WTC11 (cell line): ENCODE results near the gene ANO10. TPM values are rescaled to one million over a fixed set of nuclear protein-coding genes. Genes with fewer than 3 reads are reported as not detected.
A peak's percentile ranks its signal among the peaks of the same experiment; 100 is the strongest.

Source experiments
- ATAC-seq: fragments of 200-7000 bp; cut with Tn5 transposase; 2 replicates; pipeline ENCODE4 v1.10.0; 2021; ENCODE audit warnings: mild to moderate bottlenecking, moderate library complexity
- CTCF ChIA-PET: fragments of 300-600 bp; sonication (Branson Sonifier 250); formaldehyde crosslinking; loops from one replicate; lab custom pipeline; 2021; ENCODE audit warnings: antibody characterized with exemption; lab: Charles Lee
- POLR2A ChIA-PET: fragments of 350-600 bp; sonication (Branson Sonifier 250); formaldehyde crosslinking; loops from one replicate; lab custom pipeline; 2021; ENCODE audit warnings: antibody characterized with exemption; lab: Charles Lee
- DNase-seq: peaks from one replicate; pipeline ENCODE4 v3.0.0; 2021; ENCODE audit warnings: low spot score
- H3K27ac Mint-ChIP-seq: 2 replicates; pipeline ENCODE4 v1.8.0; 2021; ENCODE audit warnings: mixed read lengths
- H3K27me3 Mint-ChIP-seq: 2 replicates; pipeline ENCODE4 v1.8.0; 2021; ENCODE audit warnings: low read depth, mild to moderate bottlenecking, moderate library complexity, mixed read lengths
- H3K36me3 Mint-ChIP-seq: 2 replicates; pipeline ENCODE4 v1.8.0; 2021; ENCODE audit warnings: mixed read lengths
- H3K4me1 Mint-ChIP-seq: 2 replicates; pipeline ENCODE4 v1.8.0; 2022; ENCODE audit warnings: mixed read lengths
- H3K4me3 Mint-ChIP-seq: 2 replicates; pipeline ENCODE4 v1.8.0; 2021; ENCODE audit warnings: mild to moderate bottlenecking, moderate library complexity, mixed read lengths
- H3K9me3 Mint-ChIP-seq: 2 replicates; pipeline ENCODE4 v1.8.0; 2021; ENCODE audit warnings: mixed read lengths
- AFF4 ChIP-seq: sonication (generic); formaldehyde crosslinking; IDR thresholded peaks from 2 replicates; pipeline ENCODE4 v1.8.1; 2023; ENCODE audit warnings: mild to moderate bottlenecking, missing genetic modification reagents, borderline replicate concordance
- CREM ChIP-seq: sonication (generic); formaldehyde crosslinking; IDR thresholded peaks from 2 replicates; pipeline ENCODE4 v1.8.1; 2022; ENCODE audit warnings: mild to moderate bottlenecking, missing genetic modification reagents, moderate library complexity
- FOXJ3 ChIP-seq: sonication (generic); formaldehyde crosslinking; IDR thresholded peaks from 2 replicates; pipeline ENCODE4 v1.9.0; 2021; ENCODE audit warnings: missing genetic modification reagents, mild to moderate bottlenecking, borderline replicate concordance
- IRF1 ChIP-seq: sonication (generic); formaldehyde crosslinking; IDR thresholded peaks from 2 replicates; pipeline ENCODE4 v1.8.0; 2023; ENCODE audit warnings: missing genetic modification reagents
- IRF2 ChIP-seq: sonication (generic); formaldehyde crosslinking; IDR thresholded peaks from 2 replicates; pipeline ENCODE4 v1.8.0; 2022; ENCODE audit warnings: low read depth, missing genetic modification reagents, borderline replicate concordance
- MXD4 ChIP-seq: fragments of 250-450 bp; sonication (Bioruptor Pico); IDR thresholded peaks from 2 replicates; pipeline ENCODE4 v1.8.0; 2021; ENCODE audit warnings: mild to moderate bottlenecking, moderate library complexity, borderline replicate concordance
- NFATC4 ChIP-seq: fragments of 250-450 bp; sonication (Bioruptor Pico); IDR thresholded peaks from 2 replicates; pipeline ENCODE4 v1.9.0; 2021; ENCODE audit warnings: mild to moderate bottlenecking
- NFYB ChIP-seq: sonication (generic); formaldehyde crosslinking; conservative IDR thresholded peaks from 2 replicates; pipeline ENCODE4 v1.8.0; 2022; ENCODE audit warnings: low read depth, missing genetic modification reagents
- NR1H2 ChIP-seq: sonication (generic); formaldehyde crosslinking; IDR thresholded peaks from 2 replicates; pipeline ENCODE4 v1.9.0; 2021; ENCODE audit warnings: mild to moderate bottlenecking, moderate library complexity, missing genetic modification reagents
- NR3C1 ChIP-seq: sonication (generic); formaldehyde crosslinking; conservative IDR thresholded peaks from 2 replicates; pipeline ENCODE4 v1.8.1; 2023; ENCODE audit warnings: low read depth, mild to moderate bottlenecking, missing genetic modification reagents
- PRDM15 ChIP-seq: sonication (generic); formaldehyde crosslinking; IDR thresholded peaks from 2 replicates; pipeline ENCODE4 v1.8.0; 2022; ENCODE audit warnings: missing genetic modification reagents
- PREB ChIP-seq: sonication (generic); formaldehyde crosslinking; IDR thresholded peaks from 2 replicates; pipeline ENCODE4 v1.8.1; 2022; ENCODE audit warnings: mild to moderate bottlenecking, missing genetic modification reagents, moderate library complexity, borderline replicate concordance
- RELA ChIP-seq: sonication (generic); formaldehyde crosslinking; IDR thresholded peaks from 2 replicates; pipeline ENCODE4 v1.8.1; 2022; ENCODE audit warnings: missing genetic modification reagents, mild to moderate bottlenecking, borderline replicate concordance
- SP1 ChIP-seq: sonication (generic); formaldehyde crosslinking; conservative IDR thresholded peaks from 2 replicates; pipeline ENCODE4 v1.8.1; 2022; ENCODE audit warnings: missing genetic modification reagents
- TCF7 ChIP-seq: sonication (generic); formaldehyde crosslinking; IDR thresholded peaks from 2 replicates; pipeline ENCODE4 v1.8.0; 2022; ENCODE audit warnings: mild to moderate bottlenecking, low read depth, missing genetic modification reagents, moderate library complexity
- ZMAT4 ChIP-seq: fragments of 250-450 bp; sonication (Bioruptor Pico); IDR thresholded peaks from 2 replicates; pipeline ENCODE4 v1.9.0; 2021; ENCODE audit warnings: mild to moderate bottlenecking
- ZNF232 ChIP-seq: sonication (generic); formaldehyde crosslinking; IDR thresholded peaks from 2 replicates; pipeline ENCODE4 v1.8.0; 2022; ENCODE audit warnings: mild to moderate bottlenecking, missing genetic modification reagents
- ZNF263 ChIP-seq: sonication (generic); formaldehyde crosslinking; IDR thresholded peaks from 2 replicates; pipeline ENCODE4 v1.8.1; 2022; ENCODE audit warnings: low read depth, mild to moderate bottlenecking, moderate library complexity, missing genetic modification reagents
- ZNF396 ChIP-seq: fragments of 250-450 bp; sonication (Bioruptor Pico); IDR thresholded peaks from 2 replicates; pipeline ENCODE4 v1.8.0; 2021; ENCODE audit warnings: mild to moderate bottlenecking, moderate library complexity, borderline replicate concordance
- ZNF671 ChIP-seq: fragments of 250-450 bp; sonication (Bioruptor Pico); IDR thresholded peaks from 2 replicates; pipeline ENCODE4 v1.8.0; 2021; ENCODE audit warnings: mild to moderate bottlenecking
- total RNA-seq: library from RNA; stranded (reverse); gene quantifications from 3 replicates; pipeline ENCODE4 v1.2.3, GENCODE V29; 2021
- TF ChIP-seq, protein P1 (sequence below): sonication (generic); formaldehyde crosslinking; conservative IDR thresholded peaks from 2 replicates; pipeline ENCODE4 v1.8.1; 2022; ENCODE audit warnings: mild to moderate bottlenecking, missing genetic modification reagents
- TF ChIP-seq, protein P2 (sequence below): sonication (generic); formaldehyde crosslinking; IDR thresholded peaks from 2 replicates; pipeline ENCODE4 v1.8.0; 2022; ENCODE audit warnings: mild to moderate bottlenecking, missing genetic modification reagents

Gene ANO10
- total RNA-seq, 1 experiment from 2014 or later = 35.1 TPM

GRCh38 chr3:43618142-43618541 is 3.7 kb downstream of the ANO10 start:
- DNase-seq = no peak
- POLR2A ChIA-PET = no interaction called here
- H3K4me1 Mint-ChIP-seq = peaks cover 21% of the 10 kb centered on the region
- no peak for ATAC-seq
- no peaks in the 10 kb centered on the region for H3K27me3 Mint-ChIP-seq
- CTCF ChIA-PET = no interaction called here
- H3K4me3 Mint-ChIP-seq = no peak overlapping the region
- no peaks in the 10 kb centered on the region for H3K36me3 Mint-ChIP-seq
- H3K27ac Mint-ChIP-seq = peak overlapping the region; percentile 52; the same call in 1 of the 2 replicates
- TF ChIP-seq, protein P1, sequence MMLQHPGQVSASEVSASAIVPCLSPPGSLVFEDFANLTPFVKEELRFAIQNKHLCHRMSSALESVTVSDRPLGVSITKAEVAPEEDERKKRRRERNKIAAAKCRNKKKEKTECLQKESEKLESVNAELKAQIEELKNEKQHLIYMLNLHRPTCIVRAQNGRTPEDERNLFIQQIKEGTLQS (CRISPR knock-in tag) = no peak
- TF ChIP-seq IRF1 (CRISPR knock-in tag) (no peak), ZNF263 (CRISPR knock-in tag) (no peak), ZMAT4 (CRISPR knock-in tag) (no peak), NFYB (CRISPR knock-in tag) (no peak), NR1H2 (CRISPR knock-in tag) (no peak), RELA (CRISPR knock-in tag) (no peak), PREB (no peak), ZNF396 (no peak), MXD4 (CRISPR knock-in tag) (no peak), TCF7 (CRISPR knock-in tag) (no peak), FOXJ3 (CRISPR knock-in tag) (no peak), SP1 (CRISPR knock-in tag) (no peak), ZNF232 (no peak), NR3C1 (no peak), NFATC4 (no peak)
- TF ChIP-seq, protein P2, sequence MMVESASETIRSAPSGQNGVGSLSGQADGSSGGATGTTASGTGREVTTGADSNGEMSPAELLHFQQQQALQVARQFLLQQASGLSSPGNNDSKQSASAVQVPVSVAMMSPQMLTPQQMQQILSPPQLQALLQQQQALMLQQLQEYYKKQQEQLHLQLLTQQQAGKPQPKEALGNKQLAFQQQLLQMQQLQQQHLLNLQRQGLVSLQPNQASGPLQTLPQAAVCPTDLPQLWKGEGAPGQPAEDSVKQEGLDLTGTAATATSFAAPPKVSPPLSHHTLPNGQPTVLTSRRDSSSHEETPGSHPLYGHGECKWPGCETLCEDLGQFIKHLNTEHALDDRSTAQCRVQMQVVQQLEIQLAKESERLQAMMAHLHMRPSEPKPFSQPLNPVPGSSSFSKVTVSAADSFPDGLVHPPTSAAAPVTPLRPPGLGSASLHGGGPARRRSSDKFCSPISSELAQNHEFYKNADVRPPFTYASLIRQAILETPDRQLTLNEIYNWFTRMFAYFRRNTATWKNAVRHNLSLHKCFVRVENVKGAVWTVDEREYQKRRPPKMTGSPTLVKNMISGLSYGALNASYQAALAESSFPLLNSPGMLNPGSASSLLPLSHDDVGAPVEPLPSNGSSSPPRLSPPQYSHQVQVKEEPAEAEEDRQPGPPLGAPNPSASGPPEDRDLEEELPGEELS (CRISPR knock-in tag) = no peak
- TF ChIP-seq, all 79 proteins: peak for 0
- no peaks in the 10 kb centered on the region for H3K9me3 Mint-ChIP-seq

GRCh38 chr3:43616034-43616433 is 5.8 kb downstream of the ANO10 start:
- POLR2A ChIA-PET = no interaction called here
- no peak for DNase-seq
- ATAC-seq = no peak
- no peak for TF ChIP-seq CREM (CRISPR knock-in tag)
- no peak for TF ChIP-seq AFF4 (CRISPR knock-in tag)
- no peak for TF ChIP-seq NFYB (CRISPR knock-in tag)
- TF ChIP-seq ZNF232 = no peak
- TF ChIP-seq NFATC4 = no peak
- no peak for TF ChIP-seq ZNF671 (CRISPR knock-in tag)
- no peak for TF ChIP-seq IRF2 (CRISPR knock-in tag)
- no peak for TF ChIP-seq PRDM15
- TF ChIP-seq TCF7 (CRISPR knock-in tag) = no peak
- no peak for TF ChIP-seq NR3C1

More at GRCh38 chr3:43616034-43616433, 5.8 kb downstream of the ANO10 start:
- Mint-ChIP-seq H3K27me3 (no peaks in the 10 kb centered on the region), H3K36me3 (no peaks in the 10 kb centered on the region), H3K4me1 (peaks cover 13% of the 10 kb centered on the region), H3K4me3 (no peak overlapping the region), H3K9me3 (no peaks in the 10 kb centered on the region), H3K27ac (0 out of 2 replicates have a peak overlapping the region, but pooled peaks have one; percentile 56)
- CTCF ChIA-PET = no interaction called here
